ENCODE data around the gene GSDMA. TPM values are rescaled to one million over a fixed set of nuclear protein-coding genes. Genes with fewer than 3 reads are reported as not detected.

GSDMA gene
- total RNA-seq, 1 donor from 2014 or later, result not detected

- no peak overlapping the region for H3K4me3 ChIP-seq (ENCODE audit: low read length in 3 of 3)
- peaks cover 10 to 15% (median 13%) of the 10 kb centered on the region in 3 donors for H3K4me1 ChIP-seq (ENCODE audit: control insufficient read depth in 3 of 3, insufficient read depth in 3 of 3, low read length in 3 of 3)
- no peaks in the 10 kb centered on the region for H3K9me3 ChIP-seq (ENCODE audit: control insufficient read depth in 3 of 3, low read length in 3 of 3)
- no peaks in the 10 kb centered on the region for H3K36me3 ChIP-seq (ENCODE audit: control insufficient read depth in 3 of 3, insufficient read depth in 3 of 3, low read length in 3 of 3)
- no peaks in the 10 kb centered on the region for H3K27me3 ChIP-seq (ENCODE audit: control insufficient read depth in 3 of 3, insufficient read depth in 3 of 3, low read length in 3 of 3)
- no peak overlapping the region for H3K9ac ChIP-seq (ENCODE audit: low read depth in 1 of 3, low read length in 3 of 3)
- no peak overlapping the region for H3K27ac ChIP-seq (ENCODE audit: low read depth, low read length)
Observed at GRCh38 chr17:39955726-39956225, 7.0 kb upstream of the GSDMA start.

GRCh38 chr17:39960524-39961041 lies 2.2 kb upstream of the GSDMA start:
- Histone ChIP-seq H3K4me3 (ENCODE audit: low read length in 3 of 3) (no peak overlapping the region), H3K4me1 (ENCODE audit: control insufficient read depth in 3 of 3, insufficient read depth in 3 of 3, low read length in 3 of 3) (peaks cover 0 to 2% (median 0%) of the 10 kb centered on the region in 3 donors), H3K36me3 (ENCODE audit: control insufficient read depth in 3 of 3, insufficient read depth in 3 of 3, low read length in 3 of 3) (no peaks in the 10 kb centered on the region), H3K27ac (ENCODE audit: low read depth, low read length) (no peak overlapping the region), H3K9ac (ENCODE audit: low read depth in 1 of 3, low read length in 3 of 3) (no peak overlapping the region), H3K27me3 (ENCODE audit: control insufficient read depth in 3 of 3, insufficient read depth in 3 of 3, low read length in 3 of 3) (peaks cover 2 to 8% (median 3%) of the 10 kb centered on the region in 3 donors), H3K9me3 (ENCODE audit: control insufficient read depth in 3 of 3, low read length in 3 of 3) (no peaks in the 10 kb centered on the region)

GRCh38 chr17:39963829-39964228 lies 1.0 kb downstream of the GSDMA start:
- Histone ChIP-seq H3K36me3 (ENCODE audit: control insufficient read depth in 3 of 3, insufficient read depth in 3 of 3, low read length in 3 of 3) (no peaks in the 10 kb centered on the region), H3K9me3 (ENCODE audit: control insufficient read depth in 3 of 3, low read length in 3 of 3) (no peaks in the 10 kb centered on the region), H3K4me3 (ENCODE audit: low read length in 3 of 3) (no peak overlapping the region), H3K9ac (ENCODE audit: low read depth in 1 of 3, low read length in 3 of 3) (no peak overlapping the region), H3K27ac (ENCODE audit: low read depth, low read length) (no peak overlapping the region), H3K4me1 (ENCODE audit: control insufficient read depth in 3 of 3, insufficient read depth in 3 of 3, low read length in 3 of 3) (peaks cover 0 to 2% (median 0%) of the 10 kb centered on the region in 3 donors), H3K27me3 (ENCODE audit: control insufficient read depth in 3 of 3, insufficient read depth in 3 of 3, low read length in 3 of 3) (peaks cover 2 to 12% (median 3%) of the 10 kb centered on the region in 3 donors)

GRCh38 chr17:39965017-39965699 lies 2.4 kb downstream of the GSDMA start:
- Histone ChIP-seq H3K27me3 (ENCODE audit: control insufficient read depth in 3 of 3, insufficient read depth in 3 of 3, low read length in 3 of 3) (peaks cover 3 to 12% (median 3%) of the 10 kb centered on the region in 3 donors), H3K4me1 (ENCODE audit: control insufficient read depth in 3 of 3, insufficient read depth in 3 of 3, low read length in 3 of 3) (no peaks in the 10 kb centered on the region), H3K9ac (ENCODE audit: low read depth in 1 of 3, low read length in 3 of 3) (no peak overlapping the region), H3K27ac (ENCODE audit: low read depth, low read length) (no peak overlapping the region), H3K9me3 (ENCODE audit: control insufficient read depth in 3 of 3, low read length in 3 of 3) (no peaks in the 10 kb centered on the region), H3K4me3 (ENCODE audit: low read length in 3 of 3) (no peak overlapping the region), H3K36me3 (ENCODE audit: control insufficient read depth in 3 of 3, insufficient read depth in 3 of 3, low read length in 3 of 3) (no peaks in the 10 kb centered on the region)

- no peaks in the 10 kb centered on the region for H3K36me3 ChIP-seq (ENCODE audit: control insufficient read depth in 3 of 3, insufficient read depth in 3 of 3, low read length in 3 of 3)
- no peak overlapping the region for H3K9ac ChIP-seq (ENCODE audit: low read depth in 1 of 3, low read length in 3 of 3)
- peaks cover 5 to 22% (median 6%) of the 10 kb centered on the region in 3 donors for H3K27me3 ChIP-seq (ENCODE audit: control insufficient read depth in 3 of 3, insufficient read depth in 3 of 3, low read length in 3 of 3)
- no peak overlapping the region for H3K4me3 ChIP-seq (ENCODE audit: low read length in 3 of 3)
- no peaks in the 10 kb centered on the region for H3K4me1 ChIP-seq (ENCODE audit: control insufficient read depth in 3 of 3, insufficient read depth in 3 of 3, low read length in 3 of 3)
- peak overlapping the region; percentile 22 for H3K27ac ChIP-seq (ENCODE audit: low read depth, low read length)
- no peaks in the 10 kb centered on the region for H3K9me3 ChIP-seq (ENCODE audit: control insufficient read depth in 3 of 3, low read length in 3 of 3)
Observed at GRCh38 chr17:39966771-39967170, 4.0 kb downstream of the GSDMA start.

GRCh38 chr17:39968761-39969160 lies 6.0 kb downstream of the GSDMA start:
- Histone ChIP-seq H3K27me3 (ENCODE audit: control insufficient read depth in 3 of 3, insufficient read depth in 3 of 3, low read length in 3 of 3) (peaks cover 4 to 16% (median 5%) of the 10 kb centered on the region in 3 donors), H3K4me3 (ENCODE audit: low read length in 3 of 3) (no peak overlapping the region), H3K36me3 (ENCODE audit: control insufficient read depth in 3 of 3, insufficient read depth in 3 of 3, low read length in 3 of 3) (no peaks in the 10 kb centered on the region), H3K27ac (ENCODE audit: low read depth, low read length) (no peak overlapping the region), H3K9me3 (ENCODE audit: control insufficient read depth in 3 of 3, low read length in 3 of 3) (no peaks in the 10 kb centered on the region), H3K9ac (ENCODE audit: low read depth in 1 of 3, low read length in 3 of 3) (no peak overlapping the region), H3K4me1 (ENCODE audit: control insufficient read depth in 3 of 3, insufficient read depth in 3 of 3, low read length in 3 of 3) (no peaks in the 10 kb centered on the region)

GRCh38 chr17:39969375-39969774 lies 6.6 kb downstream of the GSDMA start:
- Histone ChIP-seq H3K27ac (ENCODE audit: low read depth, low read length) (no peak overlapping the region), H3K4me3 (ENCODE audit: low read length in 3 of 3) (no peak overlapping the region), H3K9ac (ENCODE audit: low read depth in 1 of 3, low read length in 3 of 3) (no peak overlapping the region), H3K4me1 (ENCODE audit: control insufficient read depth in 3 of 3, insufficient read depth in 3 of 3, low read length in 3 of 3) (no peaks in the 10 kb centered on the region), H3K27me3 (ENCODE audit: control insufficient read depth in 3 of 3, insufficient read depth in 3 of 3, low read length in 3 of 3) (peaks cover 4 to 14% (median 9%) of the 10 kb centered on the region in 3 donors), H3K9me3 (ENCODE audit: control insufficient read depth in 3 of 3, low read length in 3 of 3) (no peaks in the 10 kb centered on the region), H3K36me3 (ENCODE audit: control insufficient read depth in 3 of 3, insufficient read depth in 3 of 3, low read length in 3 of 3) (no peaks in the 10 kb centered on the region)

- Histone ChIP-seq H3K27ac (ENCODE audit: low read depth, low read length) (no peak overlapping the region), H3K9ac (ENCODE audit: low read depth in 1 of 3, low read length in 3 of 3) (no peak overlapping the region), H3K4me1 (ENCODE audit: control insufficient read depth in 3 of 3, insufficient read depth in 3 of 3, low read length in 3 of 3) (no peaks in the 10 kb centered on the region), H3K27me3 (ENCODE audit: control insufficient read depth in 3 of 3, insufficient read depth in 3 of 3, low read length in 3 of 3) (peaks cover 4 to 14% (median 11%) of the 10 kb centered on the region in 3 donors), H3K4me3 (ENCODE audit: low read length in 3 of 3) (no peak overlapping the region), H3K36me3 (ENCODE audit: control insufficient read depth in 3 of 3, insufficient read depth in 3 of 3, low read length in 3 of 3) (no peaks in the 10 kb centered on the region), H3K9me3 (ENCODE audit: control insufficient read depth in 3 of 3, low read length in 3 of 3) (no peaks in the 10 kb centered on the region)
Observed at GRCh38 chr17:39970157-39970692, 7.4 kb downstream of the GSDMA start.

GRCh38 chr17:39971076-39971603 lies 8.3 kb downstream of the GSDMA start:
- Histone ChIP-seq H3K36me3 (ENCODE audit: control insufficient read depth in 3 of 3, insufficient read depth in 3 of 3, low read length in 3 of 3) (no peaks in the 10 kb centered on the region), H3K27ac (ENCODE audit: low read depth, low read length) (no peak overlapping the region), H3K4me1 (ENCODE audit: control insufficient read depth in 3 of 3, insufficient read depth in 3 of 3, low read length in 3 of 3) (no peaks in the 10 kb centered on the region), H3K27me3 (ENCODE audit: control insufficient read depth in 3 of 3, insufficient read depth in 3 of 3, low read length in 3 of 3) (peaks cover 4 to 15% (median 11%) of the 10 kb centered on the region in 3 donors), H3K9ac (ENCODE audit: low read depth in 1 of 3, low read length in 3 of 3) (no peak overlapping the region), H3K9me3 (ENCODE audit: control insufficient read depth in 3 of 3, low read length in 3 of 3) (no peaks in the 10 kb centered on the region), H3K4me3 (ENCODE audit: low read length in 3 of 3) (no peak overlapping the region)

GRCh38 chr17:39972271-39972670 lies 9.5 kb downstream of the GSDMA start:
- Histone ChIP-seq H3K27ac (ENCODE audit: low read depth, low read length) (no peak overlapping the region), H3K9ac (ENCODE audit: low read depth in 1 of 3, low read length in 3 of 3) (no peak overlapping the region), H3K27me3 (ENCODE audit: control insufficient read depth in 3 of 3, insufficient read depth in 3 of 3, low read length in 3 of 3) (peaks cover 4 to 15% (median 11%) of the 10 kb centered on the region in 3 donors), H3K9me3 (ENCODE audit: control insufficient read depth in 3 of 3, low read length in 3 of 3) (no peaks in the 10 kb centered on the region), H3K36me3 (ENCODE audit: control insufficient read depth in 3 of 3, insufficient read depth in 3 of 3, low read length in 3 of 3) (no peaks in the 10 kb centered on the region), H3K4me3 (ENCODE audit: low read length in 3 of 3) (no peak overlapping the region), H3K4me1 (ENCODE audit: control insufficient read depth in 3 of 3, insufficient read depth in 3 of 3, low read length in 3 of 3) (no peaks in the 10 kb centered on the region)

Measured in skeletal muscle tissue (tissue), 4 donors.